GM06990 (cell line): ENCODE data around the gene UGGT2.

ENCODE experiments used
- DNase-seq: peaks from one replicate; pipeline ENCODE4 v3.0.0-alpha.2; 2011; ENCODE audit not compliant: insufficient read length; ENCODE audit errors: extremely low read depth
- H3K27me3 ChIP-seq: replicated peaks from 2 replicates; pipeline ENCODE4 v1.6.0; 2011; ENCODE audit warnings: low read length; ENCODE audit not compliant: control insufficient read depth, insufficient read depth
- H3K36me3 ChIP-seq: 2 replicates; pipeline ENCODE4 v1.5.1; 2011; ENCODE audit warnings: low read length; ENCODE audit not compliant: control insufficient read depth, insufficient read depth
- H3K4me3 ChIP-seq: replicated peaks from 2 replicates; pipeline ENCODE4 v1.5.1; 2011; ENCODE audit warnings: low read depth, mild to moderate bottlenecking, control low read depth, low read length
- TF ChIP-seq, protein P1 (sequence below): IDR thresholded peaks from 2 replicates; pipeline ENCODE4 v1.5.1; 2011; ENCODE audit warnings: low read length, control low read depth, mild to moderate bottlenecking, inconsistent platforms; ENCODE audit not compliant: insufficient read depth, poor library complexity, severe bottlenecking

UGGT2 gene

DNA sequence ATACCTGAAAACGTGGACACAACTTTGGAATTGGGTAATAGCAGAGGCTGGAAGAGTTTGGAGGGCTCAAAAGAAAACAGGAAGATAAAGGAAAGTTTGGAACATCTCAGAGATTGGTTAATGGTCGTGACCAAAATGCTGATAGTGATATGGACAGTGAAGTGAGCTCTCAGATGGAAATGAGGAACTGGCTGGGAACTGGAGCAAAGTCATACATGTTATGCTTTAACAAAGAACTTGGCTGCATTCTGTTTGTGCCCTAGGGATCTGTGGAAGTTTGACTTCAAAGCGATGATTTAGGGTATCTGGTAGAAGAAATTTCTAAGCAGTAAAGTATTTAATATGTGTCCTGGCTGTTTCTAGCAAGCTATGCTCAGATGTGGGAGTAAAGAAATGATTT lies 240.1 kb downstream of the UGGT2 start:
- peaks cover 1% of the 10 kb centered on the region for H3K36me3 ChIP-seq
- TF ChIP-seq, protein P1, sequence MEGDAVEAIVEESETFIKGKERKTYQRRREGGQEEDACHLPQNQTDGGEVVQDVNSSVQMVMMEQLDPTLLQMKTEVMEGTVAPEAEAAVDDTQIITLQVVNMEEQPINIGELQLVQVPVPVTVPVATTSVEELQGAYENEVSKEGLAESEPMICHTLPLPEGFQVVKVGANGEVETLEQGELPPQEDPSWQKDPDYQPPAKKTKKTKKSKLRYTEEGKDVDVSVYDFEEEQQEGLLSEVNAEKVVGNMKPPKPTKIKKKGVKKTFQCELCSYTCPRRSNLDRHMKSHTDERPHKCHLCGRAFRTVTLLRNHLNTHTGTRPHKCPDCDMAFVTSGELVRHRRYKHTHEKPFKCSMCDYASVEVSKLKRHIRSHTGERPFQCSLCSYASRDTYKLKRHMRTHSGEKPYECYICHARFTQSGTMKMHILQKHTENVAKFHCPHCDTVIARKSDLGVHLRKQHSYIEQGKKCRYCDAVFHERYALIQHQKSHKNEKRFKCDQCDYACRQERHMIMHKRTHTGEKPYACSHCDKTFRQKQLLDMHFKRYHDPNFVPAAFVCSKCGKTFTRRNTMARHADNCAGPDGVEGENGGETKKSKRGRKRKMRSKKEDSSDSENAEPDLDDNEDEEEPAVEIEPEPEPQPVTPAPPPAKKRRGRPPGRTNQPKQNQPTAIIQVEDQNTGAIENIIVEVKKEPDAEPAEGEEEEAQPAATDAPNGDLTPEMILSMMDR: no peak
- no peaks in the 10 kb centered on the region for H3K27me3 ChIP-seq
- H3K4me3 ChIP-seq: no peak overlapping the region
- no peak for DNase-seq

DNA sequence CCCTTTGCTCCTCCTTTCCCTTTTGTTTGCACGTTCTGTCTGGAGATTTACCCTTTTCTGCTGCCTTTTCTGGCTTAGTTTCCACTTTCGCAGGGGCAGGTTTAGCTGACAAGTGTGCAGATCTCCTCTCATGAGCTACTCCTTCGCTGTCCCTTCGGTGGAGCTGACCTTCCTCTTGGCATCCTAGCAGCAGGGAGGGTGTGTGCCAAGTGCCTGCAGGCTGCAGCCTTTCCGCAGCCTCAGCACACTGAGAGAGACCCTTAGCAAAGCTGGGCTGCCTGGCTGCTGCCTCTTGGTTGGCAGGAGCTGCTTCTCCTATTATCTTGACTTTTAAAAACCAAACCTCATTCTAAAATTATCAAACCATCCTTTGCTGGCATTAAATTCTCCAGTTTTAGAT lies 243.8 kb downstream of the UGGT2 start:
- no peaks in the 10 kb centered on the region for H3K27me3 ChIP-seq
- no peaks in the 10 kb centered on the region; the same call in 1 of the 2 replicates for H3K36me3 ChIP-seq
- H3K4me3 ChIP-seq: no peak overlapping the region
- DNase-seq: no peak
- TF ChIP-seq, protein P1: no peak

DNA sequence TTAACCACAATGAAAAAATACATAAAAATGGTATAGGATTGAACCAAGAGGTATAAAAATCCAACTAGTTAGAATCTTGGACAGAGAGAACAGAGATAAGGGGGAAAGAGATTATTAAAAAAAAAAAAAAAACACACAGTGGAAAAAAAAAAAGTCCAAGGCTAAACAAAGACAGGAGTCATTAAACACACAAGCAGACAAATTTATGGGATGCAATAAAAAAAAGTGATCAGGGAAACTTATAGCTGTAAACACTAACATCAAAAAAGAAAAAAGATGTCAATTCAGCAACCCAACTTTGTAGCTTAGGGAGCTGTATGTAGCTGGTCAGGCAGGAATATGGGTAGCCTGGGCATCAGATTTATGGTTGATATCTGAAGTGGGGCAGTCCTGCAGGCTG lies 247.3 kb downstream of the UGGT2 start:
- H3K4me3 ChIP-seq: no peak overlapping the region
- no peaks in the 10 kb centered on the region for H3K27me3 ChIP-seq
- DNase-seq: no peak
- H3K36me3 ChIP-seq: no peaks in the 10 kb centered on the region
- TF ChIP-seq, protein P1: no peak

DNA sequence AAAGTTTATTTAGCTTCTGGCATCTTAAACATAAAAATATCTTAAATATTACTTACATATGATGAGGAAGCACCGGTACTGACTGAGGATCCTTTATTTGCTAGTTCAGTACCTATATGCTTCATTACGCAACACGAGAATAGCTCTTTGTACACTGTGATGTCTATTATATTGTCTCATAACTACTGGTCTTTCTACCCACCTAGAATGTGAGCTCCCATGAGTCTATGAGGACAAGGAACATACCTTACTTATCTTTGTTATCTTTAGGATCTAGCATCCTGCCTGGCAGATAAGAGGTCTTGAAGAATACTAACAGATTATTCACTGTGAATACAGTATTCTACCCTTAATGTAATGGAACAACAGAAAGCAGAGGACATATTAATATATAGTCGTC lies 251.4 kb downstream of the UGGT2 start:
- no peak for DNase-seq
- H3K4me3 ChIP-seq: no peak overlapping the region
- H3K27me3 ChIP-seq: no peaks in the 10 kb centered on the region
- H3K36me3 ChIP-seq: peaks cover 1% of the 10 kb centered on the region
- TF ChIP-seq, protein P1: no peak

DNA sequence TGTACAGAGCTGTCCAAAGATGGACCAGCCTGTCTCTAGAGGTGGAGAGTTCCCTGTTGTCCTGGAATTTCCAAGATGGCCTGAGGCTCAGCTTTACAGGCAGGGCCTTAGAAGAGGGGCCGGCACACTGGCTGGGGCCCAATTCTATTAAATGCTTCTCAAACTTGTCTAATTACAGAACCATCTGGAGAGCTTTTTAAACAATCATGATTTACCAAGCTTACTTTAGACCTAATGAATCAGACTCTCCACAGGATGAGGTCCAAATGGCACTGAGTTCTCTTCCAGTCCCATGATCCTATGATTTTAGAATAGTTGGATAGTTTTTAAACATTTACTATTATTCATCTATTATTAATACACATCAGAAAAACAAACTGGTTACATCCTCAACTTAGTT lies 252.8 kb downstream of the UGGT2 start:
- TF ChIP-seq, protein P1: no peak
- no peak for DNase-seq
- Histone ChIP-seq H3K4me3 (no peak overlapping the region), H3K27me3 (no peaks in the 10 kb centered on the region), H3K36me3 (peaks cover 1% of the 10 kb centered on the region)

DNA sequence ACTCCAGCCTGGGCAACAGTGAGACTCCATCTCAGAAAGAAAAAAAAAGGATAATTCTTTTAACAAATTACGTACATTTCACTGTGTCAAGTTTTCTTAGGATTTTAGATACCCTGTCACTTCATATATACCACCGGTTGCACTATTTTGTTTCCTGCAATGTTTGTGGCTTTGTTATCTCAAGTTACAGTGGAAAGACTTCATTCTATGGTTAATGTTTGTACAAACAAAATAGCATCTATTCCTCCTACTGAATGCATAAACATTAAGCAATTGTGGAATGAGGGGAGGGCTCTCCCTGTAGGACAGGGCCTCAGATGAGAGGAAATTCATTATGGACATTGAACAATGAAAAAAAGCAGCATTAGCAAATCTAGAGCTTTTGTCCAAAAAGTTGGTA lies 256.2 kb downstream of the UGGT2 start:
- TF ChIP-seq, protein P1: no peak
- peaks cover 3% of the 10 kb centered on the region for H3K36me3 ChIP-seq
- no peak overlapping the region for H3K4me3 ChIP-seq
- H3K27me3 ChIP-seq: no peaks in the 10 kb centered on the region
- DNase-seq: no peak
